ENCODE data around the gene VPS4B. TPM values are rescaled to one million over a fixed set of nuclear protein-coding genes. Genes with fewer than 3 reads are reported as not detected.

Gene VPS4B
- total RNA-seq, 4 donors from 2014 or later = 43.7 to 49.8 (median 44.6) TPM

DNA sequence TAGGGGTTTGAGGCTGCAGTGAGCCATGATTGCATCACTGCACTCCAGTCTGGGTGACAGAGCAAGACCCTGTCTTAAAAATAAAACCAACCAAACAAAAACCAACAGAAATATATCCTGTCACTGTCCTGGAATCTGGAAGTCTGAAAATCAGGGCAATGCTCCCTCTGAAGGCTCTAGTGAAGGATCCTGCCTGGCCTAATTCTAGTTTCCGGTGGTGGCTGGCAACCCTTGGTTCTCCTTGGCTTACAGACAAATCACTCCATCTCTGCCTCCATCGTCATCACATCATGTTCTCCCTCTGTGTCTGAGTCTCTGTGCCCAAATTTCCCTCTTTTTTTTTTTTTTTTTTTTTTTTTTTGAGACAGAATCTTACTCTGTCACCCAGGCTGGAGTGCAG is 15.9 kb upstream of the VPS4B start:
- TF ChIP-seq POLR2AphosphoS5 (IDR thresholded peaks at IDR 0.05) = no peak
- no peak for TF ChIP-seq EP300 (IDR thresholded peaks at IDR 0.05)
- TF ChIP-seq, protein P1, sequence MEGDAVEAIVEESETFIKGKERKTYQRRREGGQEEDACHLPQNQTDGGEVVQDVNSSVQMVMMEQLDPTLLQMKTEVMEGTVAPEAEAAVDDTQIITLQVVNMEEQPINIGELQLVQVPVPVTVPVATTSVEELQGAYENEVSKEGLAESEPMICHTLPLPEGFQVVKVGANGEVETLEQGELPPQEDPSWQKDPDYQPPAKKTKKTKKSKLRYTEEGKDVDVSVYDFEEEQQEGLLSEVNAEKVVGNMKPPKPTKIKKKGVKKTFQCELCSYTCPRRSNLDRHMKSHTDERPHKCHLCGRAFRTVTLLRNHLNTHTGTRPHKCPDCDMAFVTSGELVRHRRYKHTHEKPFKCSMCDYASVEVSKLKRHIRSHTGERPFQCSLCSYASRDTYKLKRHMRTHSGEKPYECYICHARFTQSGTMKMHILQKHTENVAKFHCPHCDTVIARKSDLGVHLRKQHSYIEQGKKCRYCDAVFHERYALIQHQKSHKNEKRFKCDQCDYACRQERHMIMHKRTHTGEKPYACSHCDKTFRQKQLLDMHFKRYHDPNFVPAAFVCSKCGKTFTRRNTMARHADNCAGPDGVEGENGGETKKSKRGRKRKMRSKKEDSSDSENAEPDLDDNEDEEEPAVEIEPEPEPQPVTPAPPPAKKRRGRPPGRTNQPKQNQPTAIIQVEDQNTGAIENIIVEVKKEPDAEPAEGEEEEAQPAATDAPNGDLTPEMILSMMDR (IDR thresholded peaks at IDR 0.05) = no peak
- H3K27ac ChIP-seq = no peak overlapping the region
- WGBS = 57% methylated on average over 2 of the region's 2 CpGs
- no peaks in the 10 kb centered on the region for H3K27me3 ChIP-seq
- no peak overlapping the region for H3K4me3 ChIP-seq
- H3K9me3 ChIP-seq = no peaks in the 10 kb centered on the region
- H3K4me1 ChIP-seq = peaks cover 27% of the 10 kb centered on the region
- DNase-seq (ENCODE audit: low spot score in 2 of 2) = no peak
- no peaks in the 10 kb centered on the region for H3K36me3 ChIP-seq

DNA sequence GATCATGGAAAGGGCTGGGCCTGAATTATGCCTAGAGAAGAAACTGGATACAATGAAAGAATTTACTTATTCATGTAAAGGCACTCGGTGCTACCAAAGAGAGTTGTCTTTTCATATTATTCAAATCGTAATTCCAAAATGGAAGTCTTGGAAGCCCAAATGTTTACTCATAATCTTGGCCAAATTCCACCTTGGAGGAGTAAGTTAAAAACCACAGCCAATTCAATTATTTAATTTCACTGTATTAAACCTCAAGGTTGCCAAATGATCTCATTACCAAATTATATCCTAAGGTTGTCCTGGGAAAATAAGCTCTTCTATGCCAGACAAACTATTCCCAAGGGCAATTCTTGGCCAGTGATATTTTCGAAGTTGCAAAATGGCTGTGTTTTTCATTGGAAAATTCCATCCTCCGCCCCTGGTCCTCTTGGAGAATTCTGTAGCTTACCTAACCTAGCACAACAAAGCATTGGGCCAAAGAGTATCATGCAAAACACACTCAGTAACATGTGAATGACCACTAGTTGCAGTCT is 11.1 kb upstream of the VPS4B start:
- WGBS = 13% methylated on average over 4 of the region's 4 CpGs
- H3K4me1 ChIP-seq = peaks cover 17% of the 10 kb centered on the region
- no peaks in the 10 kb centered on the region for H3K27me3 ChIP-seq
- peak in 1 of 3 donors; percentile 54 for TF ChIP-seq POLR2AphosphoS5 (IDR thresholded peaks at IDR 0.05)
- no peak for TF ChIP-seq POLR2A (IDR thresholded peaks at IDR 0.05)
- TF ChIP-seq, protein P1 (IDR thresholded peaks at IDR 0.05) = no peak
- TF ChIP-seq EP300 (IDR thresholded peaks at IDR 0.05) = no peak
- peak overlapping the region; percentile 74 for H3K27ac ChIP-seq
- H3K4me3 ChIP-seq = no peak overlapping the region
- H3K9me3 ChIP-seq = no peaks in the 10 kb centered on the region
- H3K36me3 ChIP-seq = no peaks in the 10 kb centered on the region
- no peak for DNase-seq (ENCODE audit: low spot score in 2 of 2)

DNA sequence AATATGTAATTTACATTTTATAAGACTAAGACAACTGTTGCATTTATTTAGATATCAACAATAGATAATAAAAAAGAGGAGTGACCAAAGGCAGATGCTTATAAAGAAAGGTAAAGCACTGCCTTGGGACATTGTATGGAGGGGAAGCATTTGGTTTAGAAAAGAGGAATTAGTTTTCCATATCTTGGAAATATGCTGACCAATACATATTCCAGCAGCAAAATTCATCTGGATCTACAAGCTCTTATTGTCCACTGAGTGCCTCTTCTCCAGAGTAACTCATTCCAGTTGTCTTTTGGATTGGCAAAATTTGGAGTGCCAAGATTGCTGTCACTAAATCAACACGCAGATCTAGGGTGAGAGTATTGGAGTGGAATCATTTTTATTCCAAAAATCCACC is 8.9 kb upstream of the VPS4B start:
- TF ChIP-seq EP300 (IDR thresholded peaks at IDR 0.05) (no peak), POLR2AphosphoS5 (IDR thresholded peaks at IDR 0.05) (no peak), POLR2A (IDR thresholded peaks at IDR 0.05) (no peak)
- TF ChIP-seq, protein P1 (IDR thresholded peaks at IDR 0.05) = no peak
- Histone ChIP-seq H3K4me1 (peaks cover 20% of the 10 kb centered on the region), H3K27ac (no peak overlapping the region), H3K4me3 (no peak overlapping the region), H3K27me3 (no peaks in the 10 kb centered on the region), H3K36me3 (no peaks in the 10 kb centered on the region), H3K9me3 (no peaks in the 10 kb centered on the region)
- DNase-seq (ENCODE audit: low spot score in 2 of 2) = no peak
- 83% methylated on average over 1 of the region's 1 CpG for WGBS

DNA sequence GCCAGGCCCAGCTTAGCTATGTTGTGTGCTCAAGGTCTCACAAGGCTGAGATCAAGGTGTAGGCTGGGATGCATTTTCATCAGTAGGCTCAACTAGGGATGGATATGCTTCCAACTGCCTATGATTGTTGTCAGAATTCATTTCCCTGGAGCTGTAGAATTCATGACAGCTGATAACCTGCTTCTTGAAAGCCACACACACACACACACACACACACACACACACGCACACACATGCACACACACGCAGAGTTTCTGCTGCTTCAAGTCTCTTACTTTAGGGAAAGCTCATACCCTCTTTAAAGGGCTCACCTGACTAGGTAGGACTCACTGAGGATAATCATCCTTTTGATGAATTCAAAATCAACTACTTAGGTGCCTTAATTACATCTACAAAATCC is 8.2 kb upstream of the VPS4B start:
- Histone ChIP-seq H3K9me3 (no peaks in the 10 kb centered on the region), H3K27me3 (no peaks in the 10 kb centered on the region), H3K27ac (no peak overlapping the region), H3K36me3 (no peaks in the 10 kb centered on the region), H3K4me1 (peaks cover 20% of the 10 kb centered on the region), H3K4me3 (no peak overlapping the region)
- DNase-seq (ENCODE audit: low spot score in 2 of 2) = no peak
- 46% methylated on average over 2 of the region's 2 CpGs for WGBS
- TF ChIP-seq POLR2AphosphoS5 (IDR thresholded peaks at IDR 0.05) (no peak), EP300 (IDR thresholded peaks at IDR 0.05) (no peak), POLR2A (IDR thresholded peaks at IDR 0.05) (no peak)
- TF ChIP-seq, protein P1 (IDR thresholded peaks at IDR 0.05) = no peak

DNA sequence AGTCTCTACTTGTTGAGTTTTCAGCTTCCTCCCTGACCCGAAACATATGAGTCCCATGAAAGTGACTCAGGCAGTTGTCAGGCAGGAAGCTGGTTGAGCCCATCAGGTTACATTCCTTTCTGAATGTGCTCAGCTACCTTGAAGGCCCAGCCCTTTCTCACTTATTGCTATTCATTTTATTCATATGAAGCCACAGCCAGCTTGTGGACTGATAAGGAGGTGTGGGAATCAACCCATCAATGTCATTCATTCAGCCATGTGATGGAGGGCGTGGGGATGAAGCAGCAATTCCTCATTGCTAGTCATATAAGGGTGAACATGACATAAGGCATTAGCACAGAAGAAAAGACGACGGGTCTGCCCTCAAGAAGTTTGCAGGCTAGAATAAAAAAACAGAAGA is 5.3 kb upstream of the VPS4B start:
- Histone ChIP-seq H3K4me3 (no peak overlapping the region), H3K27ac (peak overlapping the region; percentile 75), H3K9me3 (no peaks in the 10 kb centered on the region), H3K4me1 (peaks cover 14% of the 10 kb centered on the region), H3K36me3 (no peaks in the 10 kb centered on the region), H3K27me3 (no peaks in the 10 kb centered on the region)
- no peak for DNase-seq (ENCODE audit: low spot score in 2 of 2)
- WGBS = 54% methylated on average over 4 of the region's 4 CpGs
- TF ChIP-seq POLR2AphosphoS5 (IDR thresholded peaks at IDR 0.05) (no peak), POLR2A (IDR thresholded peaks at IDR 0.05) (no peak), EP300 (IDR thresholded peaks at IDR 0.05) (no peak)
- TF ChIP-seq, protein P1 (IDR thresholded peaks at IDR 0.05) = no peak

Data from suprapubic skin (tissue), 4 donors.